ENCODE results near the gene FIGNL1. TPM values are rescaled to one million over a fixed set of nuclear protein-coding genes. Genes with fewer than 3 reads are reported as not detected.
A peak's percentile ranks its signal among the peaks of the same experiment; 100 is the strongest.

The FIGNL1 gene
- 30.2 and 37.9 TPM in 2 replicates for total RNA-seq (2014; rRNA removed; shearing (Covaris generic))
- polyA plus RNA-seq (2015; cell fraction: cytosol; rRNA removed), result 18.1 and 21.2 TPM in 2 replicates
- 37.0 and 39.9 TPM in 2 replicates for polyA plus RNA-seq (2015; cell fraction: nucleus; rRNA removed)

DNA sequence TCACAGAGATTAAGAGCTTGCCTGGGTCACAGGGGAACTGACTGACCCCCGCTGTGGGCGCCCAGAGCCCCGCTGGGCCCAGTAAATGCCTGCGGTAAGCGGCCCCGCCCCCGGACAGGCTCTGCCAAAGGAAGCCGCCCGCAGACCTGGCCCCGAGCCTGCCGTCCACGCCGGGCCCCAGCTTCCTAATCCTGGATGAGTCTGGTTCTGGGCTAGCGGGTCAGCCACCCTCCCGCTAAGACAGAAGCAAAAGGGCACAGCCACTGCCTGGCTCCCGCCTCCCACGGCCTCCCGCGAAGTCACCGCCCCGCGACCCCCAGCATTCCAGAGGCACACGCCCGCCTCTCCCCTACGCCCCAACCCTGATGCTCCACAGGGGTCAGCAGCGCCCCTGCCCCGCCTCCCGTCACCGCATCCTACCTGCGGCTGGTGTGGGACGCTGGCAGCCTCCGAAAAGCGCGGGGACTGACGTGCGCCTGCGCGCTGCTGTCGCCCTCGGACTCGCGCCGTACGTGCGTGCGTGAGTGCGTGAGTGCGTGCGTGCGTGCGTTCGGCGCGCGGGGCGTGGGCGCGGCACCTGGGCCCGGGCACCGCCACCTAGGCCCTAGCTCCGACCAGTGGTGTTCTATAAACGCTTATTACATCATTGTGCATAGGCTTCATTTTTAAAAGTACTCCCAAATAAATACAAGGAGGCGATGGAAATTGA, at the start of gene FIGNL1:
Gene FIGNL1, minus strand, starts transcription at position 470 of the 709 bp plus-strand sequence. CDS start 3,063 bp downstream, outside the sequence.
- peak; percentile 68 for DNase-seq (ENCODE audit: low read depth)

DNA sequence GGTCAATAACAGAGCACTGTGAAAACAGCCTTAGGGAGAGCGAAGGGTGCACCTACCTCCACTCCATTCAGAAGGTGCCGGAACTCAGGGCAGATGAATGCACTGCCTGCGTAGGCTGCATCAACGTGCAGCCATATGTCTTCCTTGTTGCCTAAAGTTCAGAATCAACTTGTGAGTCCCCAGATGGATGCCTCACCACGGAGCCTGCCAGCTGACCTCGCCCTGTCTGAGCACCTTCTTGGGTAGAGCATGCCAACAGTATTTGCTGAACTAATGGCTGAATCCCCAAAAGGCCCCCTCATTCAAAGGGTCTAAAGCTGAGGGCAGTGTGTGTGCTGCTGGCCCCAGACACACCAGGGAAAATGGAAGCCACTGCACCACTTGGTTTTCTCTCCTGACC, 48.9 kb upstream of the FIGNL1 start:
- DNase-seq (ENCODE audit: low read depth), result no peak

- DNase-seq (ENCODE audit: low read depth), result peak; percentile 9
Observed at GRCh38 chr7:50497968-50498367, 47.8 kb upstream of the FIGNL1 start.

GRCh38 chr7:50497068-50497642, 47.0 kb upstream of the FIGNL1 start:
- peak; percentile 24 for DNase-seq (ENCODE audit: low read depth)

- DNase-seq (ENCODE audit: low read depth), result no peak
Observed at GRCh38 chr7:50496569-50496968, 46.4 kb upstream of the FIGNL1 start.

DNA sequence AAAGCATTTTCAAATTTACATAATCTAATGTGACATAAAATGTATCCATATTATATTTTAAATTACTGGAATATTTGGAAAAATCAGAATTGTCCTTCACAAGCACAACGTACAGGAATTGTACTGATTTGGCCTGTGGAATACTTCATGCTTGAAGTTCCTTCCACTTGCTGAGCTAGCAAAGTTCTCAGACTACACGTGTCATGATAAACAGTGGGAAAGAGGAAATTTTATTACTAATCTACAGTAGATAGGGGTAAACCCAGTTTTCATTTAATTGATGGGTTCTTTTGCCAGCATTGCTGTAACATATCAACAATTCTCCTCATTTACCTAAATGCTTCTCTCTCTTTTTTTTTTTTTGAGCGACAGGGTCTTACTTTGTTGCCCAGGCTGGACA, 45.6 kb upstream of the FIGNL1 start:
- DNase-seq (ENCODE audit: low read depth), result no peak

DNA sequence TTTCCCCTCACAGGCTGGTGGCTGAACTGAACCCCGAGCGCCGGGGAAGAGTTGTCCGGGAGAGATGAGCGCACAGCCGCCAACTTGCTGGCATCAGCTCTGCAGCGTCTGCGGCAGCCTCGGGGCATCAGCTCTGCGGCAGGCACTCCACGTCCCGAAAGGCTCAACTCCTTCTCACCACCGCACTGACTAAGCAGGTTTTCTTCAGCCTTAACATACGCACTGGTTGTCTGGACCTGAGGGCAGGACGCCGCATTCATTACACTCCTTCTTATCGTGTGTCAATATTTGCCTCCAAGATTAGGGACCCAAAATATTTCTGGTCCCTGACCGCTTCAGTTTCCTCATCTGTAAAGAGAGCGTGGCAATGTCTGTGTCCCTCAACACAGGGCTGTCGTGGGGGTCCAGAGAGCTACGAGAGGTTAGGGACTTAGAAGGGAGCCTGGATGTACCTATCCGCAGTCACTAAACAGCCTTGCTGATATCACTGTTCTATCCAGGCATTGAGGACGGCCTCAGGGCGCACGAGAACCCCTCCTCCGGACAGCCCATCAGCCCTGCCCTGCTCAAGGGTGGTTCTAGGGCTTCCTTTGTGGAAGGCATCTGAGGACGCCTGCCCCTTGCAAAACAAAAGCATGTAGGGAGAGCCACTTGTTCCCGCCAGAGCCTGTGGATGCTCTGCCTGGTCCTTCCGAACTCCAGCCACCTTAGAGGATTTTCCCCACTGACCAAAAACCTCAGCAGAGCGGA, 42.8 kb upstream of the FIGNL1 start:
- DNase-seq (ENCODE audit: low read depth), result no peak

GRCh38 chr7:50491943-50492342, 41.8 kb upstream of the FIGNL1 start:
- DNase-seq (ENCODE audit: low read depth), result no peak

GRCh38 chr7:50491209-50491608, 41.1 kb upstream of the FIGNL1 start:
- no peak for DNase-seq (ENCODE audit: low read depth)

- no peak for DNase-seq (ENCODE audit: low read depth)
Observed at GRCh38 chr7:50488379-50488778, 38.2 kb upstream of the FIGNL1 start.

- DNase-seq (ENCODE audit: low read depth), result no peak
Observed at GRCh38 chr7:50486512-50486911, 36.4 kb upstream of the FIGNL1 start.

GRCh38 chr7:50481867-50482266, 31.7 kb upstream of the FIGNL1 start:
- no peak for DNase-seq (ENCODE audit: low read depth)

DNA sequence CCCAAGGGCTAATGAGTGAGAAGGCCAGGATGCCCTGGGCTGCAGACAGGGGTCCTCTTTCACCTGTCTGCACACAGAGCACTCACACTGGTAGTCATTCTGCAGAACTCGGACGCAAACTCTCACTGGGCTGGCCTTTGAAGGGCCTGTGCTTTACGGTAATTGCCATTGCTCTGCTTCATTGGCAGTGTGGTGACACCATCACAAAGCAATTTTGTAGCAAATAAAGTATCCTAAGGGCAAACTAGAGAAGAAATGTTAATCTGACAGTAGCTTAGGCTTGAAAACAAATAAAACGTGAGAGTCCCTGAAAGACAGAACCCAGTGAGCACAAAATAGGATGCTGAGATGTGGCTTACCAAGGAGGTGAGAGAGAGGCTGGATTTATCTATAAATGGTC, 30.6 kb upstream of the FIGNL1 start:
- DNase-seq (ENCODE audit: low read depth), result no peak

- DNase-seq (ENCODE audit: low read depth), result no peak
Observed at GRCh38 chr7:50479743-50480517, 29.8 kb upstream of the FIGNL1 start.

DNA sequence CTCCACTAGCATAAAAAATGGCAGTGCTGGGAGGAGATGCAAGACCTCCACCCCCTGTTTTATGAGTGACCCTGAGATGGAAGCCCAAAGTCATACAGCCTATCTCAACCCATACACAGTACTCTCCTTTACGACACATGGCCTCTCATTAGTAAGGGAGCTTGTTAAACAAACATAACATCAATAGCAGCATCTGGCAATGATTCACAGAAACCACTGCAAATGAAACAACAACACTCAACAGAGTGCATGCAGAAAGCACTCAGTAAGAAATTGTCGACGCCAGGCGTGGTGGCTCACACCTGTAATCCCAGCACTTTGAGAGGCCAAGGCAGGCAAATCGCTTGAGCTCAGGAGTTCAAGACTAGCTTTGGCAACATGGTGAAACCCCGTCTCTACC, 27.5 kb upstream of the FIGNL1 start:
- no peak for DNase-seq (ENCODE audit: low read depth)

- DNase-seq (ENCODE audit: low read depth), result no peak
Observed at GRCh38 chr7:50476953-50477625, 26.9 kb upstream of the FIGNL1 start.

- no peak for DNase-seq (ENCODE audit: low read depth)
Observed at GRCh38 chr7:50475340-50475739, 25.2 kb upstream of the FIGNL1 start.

DNA sequence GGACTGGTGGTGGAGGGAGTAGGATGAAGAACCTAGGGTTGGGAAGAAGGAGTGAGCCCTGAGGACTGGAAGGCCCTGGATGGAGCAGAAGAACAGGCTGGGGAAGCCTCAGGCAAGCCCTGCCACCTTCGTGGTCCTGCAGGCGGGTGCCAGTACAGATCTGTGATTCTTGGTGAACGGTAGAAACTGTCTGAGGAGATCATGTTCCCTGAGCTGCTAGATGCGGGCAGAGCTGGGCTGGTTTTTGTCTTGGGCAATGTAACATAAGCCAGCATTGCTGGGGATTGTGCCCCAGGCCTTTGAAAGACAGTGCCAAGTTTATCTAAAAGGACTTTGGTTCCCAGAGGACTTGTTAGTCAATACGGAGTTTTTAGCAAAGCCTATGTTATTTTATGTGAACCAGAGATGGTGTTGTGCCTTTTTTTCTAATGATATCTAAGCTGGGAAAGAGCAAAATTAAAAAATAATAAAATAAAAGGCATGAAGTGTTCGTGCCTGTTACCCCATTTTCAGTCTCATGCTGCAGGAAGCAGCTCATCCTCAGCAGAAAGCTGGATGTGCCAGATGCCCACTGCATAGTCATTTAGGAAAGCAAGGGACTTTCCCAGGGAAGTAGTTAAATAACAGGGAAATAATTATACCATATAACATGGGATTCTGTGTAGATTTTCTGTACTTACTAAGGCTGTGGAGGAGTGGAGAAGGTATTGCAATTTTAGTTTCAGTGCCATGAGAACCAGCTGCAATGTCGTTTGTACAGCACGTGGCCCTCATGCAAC, 24.4 kb upstream of the FIGNL1 start:
- no peak for DNase-seq (ENCODE audit: low read depth)

- no peak for DNase-seq (ENCODE audit: low read depth)
Observed at GRCh38 chr7:50473531-50473930, 23.4 kb upstream of the FIGNL1 start.

DNA sequence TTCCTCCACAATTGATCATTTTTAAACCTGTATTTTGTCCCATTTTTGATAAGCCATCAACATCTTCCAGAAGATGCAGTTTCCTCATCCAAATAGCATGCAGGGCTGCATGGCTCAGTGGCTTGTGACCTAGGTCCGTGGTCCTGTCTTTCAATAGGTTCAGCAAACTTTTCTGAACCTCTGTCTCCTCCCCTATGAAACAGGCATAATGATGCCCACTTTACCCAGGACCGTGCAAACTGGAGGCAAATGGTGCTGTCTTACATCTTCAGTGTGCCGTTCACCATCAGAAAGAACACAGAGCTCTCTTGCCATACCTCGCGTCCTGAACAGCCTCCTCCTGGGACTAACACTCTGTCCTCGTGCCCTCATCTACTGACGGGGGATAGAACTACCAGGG, 22.3 kb upstream of the FIGNL1 start:
- no peak for DNase-seq (ENCODE audit: low read depth)

Measured in HT1080 (cell line).